Right atrium auricular region (tissue), 2 donors: ENCODE measurements around the gene MAP3K2. TPM values are rescaled to one million over a fixed set of nuclear protein-coding genes. Genes with fewer than 3 reads are reported as not detected.

Experiments used
- DNase-seq: peaks from one replicate; pipeline ENCODE4 v3.0.0-alpha.2; 2019; ENCODE audit warnings: low spot score
- H3K27ac ChIP-seq, 2 donors: fragments of 200-600 bp; sonication (generic); 1 replicate in 1 of 2; 2 replicates in 1 of 2; pipeline ENCODE4 v1.5.1; 2016 to 2019
- H3K27me3 ChIP-seq, 2 donors: fragments of 200-600 bp; sonication (generic); one replicate each; pipeline versions ENCODE4 v1.5.1 to v1.6.0; 2017 to 2019
- H3K36me3 ChIP-seq: fragments of 200-600 bp; sonication (generic); one replicate; pipeline ENCODE4 v1.5.1; 2016
- H3K4me1 ChIP-seq, 2 donors: fragments of 200-600 bp; sonication (generic); one replicate each; pipeline versions ENCODE4 v1.5.1 to v1.6.0; 2017 to 2019
- H3K4me3 ChIP-seq, 2 donors: fragments of 200-600 bp; sonication (generic); 1 replicate in 1 of 2; 2 replicates in 1 of 2; pipeline ENCODE4 v1.5.1; 2017 to 2019; ENCODE audit warnings: mild to moderate bottlenecking in 1 of 2, moderate library complexity in 1 of 2
- H3K9me3 ChIP-seq, 2 donors: fragments of 200-600 bp; sonication (generic); one replicate each; pipeline ENCODE4 v1.5.1; 2019
- CTCF ChIP-seq, 2 donors: fragments of 200-600 bp; sonication (generic); IDR thresholded peaks; one replicate each; pipeline ENCODE4 v1.5.1; 2019; ENCODE audit warnings: antibody characterized with exemption in 2 of 2
- total RNA-seq, 2 donors: library from RNA; depleted of rRNA; stranded (reverse); fragments of >200 nt; gene quantifications; one replicate each; pipeline ENCODE4 v1.1.0, GENCODE V29; 2016

MAP3K2 gene
- total RNA-seq, 2 donors from 2014 or later, result 20.5 to 20.8 TPM

GRCh38 chr2:127421871-127422558, 34.2 kb upstream of the MAP3K2 start:
- DNase-seq, result peak; percentile 52

GRCh38 chr2:127421116-127421800, 33.5 kb upstream of the MAP3K2 start:
- Histone ChIP-seq H3K27ac (no peak overlapping the region), H3K4me1 (peaks cover 0 to 19% of the 10 kb centered on the region in 2 donors), H3K9me3 (no peaks in the 10 kb centered on the region), H3K4me3 (no peak overlapping the region), H3K36me3 (no peaks in the 10 kb centered on the region), H3K27me3 (peaks cover 0 to 17% of the 10 kb centered on the region in 2 donors)
- no peak for DNase-seq
- TF ChIP-seq CTCF (IDR thresholded peaks at IDR 0.05), result no peak

More at GRCh38 chr2:127421871-127422558, 34.2 kb upstream of the MAP3K2 start:
- no peak for TF ChIP-seq CTCF (IDR thresholded peaks at IDR 0.05)
- peaks cover 0 to 17% of the 10 kb centered on the region in 2 donors for H3K27me3 ChIP-seq
- no peak overlapping the region for H3K4me3 ChIP-seq
- H3K36me3 ChIP-seq, result no peaks in the 10 kb centered on the region
- H3K4me1 ChIP-seq, result peaks cover 0 to 15% of the 10 kb centered on the region in 2 donors
- H3K27ac ChIP-seq, result no peak overlapping the region
- H3K9me3 ChIP-seq, result no peaks in the 10 kb centered on the region

- H3K27me3 ChIP-seq, result peaks cover 0 to 17% of the 10 kb centered on the region in 2 donors
- TF ChIP-seq CTCF (IDR thresholded peaks at IDR 0.05), result no peak
Measured at GRCh38 chr2:127420039-127420864, 32.5 kb upstream of the MAP3K2 start.

GRCh38 chr2:127419448-127420038, 31.8 kb upstream of the MAP3K2 start:
- Histone ChIP-seq H3K9me3 (no peaks in the 10 kb centered on the region), H3K4me1 (peaks cover 0 to 31% of the 10 kb centered on the region in 2 donors), H3K4me3 (no peak overlapping the region), H3K27me3 (peaks cover 0 to 17% of the 10 kb centered on the region in 2 donors), H3K27ac (no peak overlapping the region), H3K36me3 (no peaks in the 10 kb centered on the region)
- no peak for DNase-seq
- TF ChIP-seq CTCF (IDR thresholded peaks at IDR 0.05), result no peak

More at GRCh38 chr2:127420039-127420864, 32.5 kb upstream of the MAP3K2 start:
- H3K4me3 ChIP-seq, result no peak overlapping the region
- H3K9me3 ChIP-seq, result no peaks in the 10 kb centered on the region
- H3K36me3 ChIP-seq, result no peaks in the 10 kb centered on the region
- peaks cover 0 to 29% of the 10 kb centered on the region in 2 donors for H3K4me1 ChIP-seq
- no peak overlapping the region for H3K27ac ChIP-seq
- DNase-seq, result no peak

- H3K4me1 ChIP-seq, result peaks cover 0 to 31% of the 10 kb centered on the region in 2 donors
- peaks cover 0 to 17% of the 10 kb centered on the region in 2 donors for H3K27me3 ChIP-seq
Measured at GRCh38 chr2:127419112-127419430, 31.3 kb upstream of the MAP3K2 start.

More at GRCh38 chr2:127419112-127419430, 31.3 kb upstream of the MAP3K2 start:
- no peak for TF ChIP-seq CTCF (IDR thresholded peaks at IDR 0.05)
- DNase-seq, result no peak
- Histone ChIP-seq H3K36me3 (no peaks in the 10 kb centered on the region), H3K27ac (no peak overlapping the region), H3K9me3 (no peaks in the 10 kb centered on the region), H3K4me3 (no peak overlapping the region)
